Stimulated activated CD4-positive, alpha-beta T cell treated with anti-CD3 and anti-CD28 coated beads, TNF-alpha, amount 100 ng/mL, for 1 hour (primary cell): ENCODE data around the gene TPR.

ENCODE experiments used
- DNase-seq, 3 donors: peaks; one replicate each; pipeline ENCODE4 v3.0.0-alpha.2; 2020; ENCODE audit warnings: low read depth in 3 of 3, low spot score in 1 of 3

The TPR gene

DNA sequence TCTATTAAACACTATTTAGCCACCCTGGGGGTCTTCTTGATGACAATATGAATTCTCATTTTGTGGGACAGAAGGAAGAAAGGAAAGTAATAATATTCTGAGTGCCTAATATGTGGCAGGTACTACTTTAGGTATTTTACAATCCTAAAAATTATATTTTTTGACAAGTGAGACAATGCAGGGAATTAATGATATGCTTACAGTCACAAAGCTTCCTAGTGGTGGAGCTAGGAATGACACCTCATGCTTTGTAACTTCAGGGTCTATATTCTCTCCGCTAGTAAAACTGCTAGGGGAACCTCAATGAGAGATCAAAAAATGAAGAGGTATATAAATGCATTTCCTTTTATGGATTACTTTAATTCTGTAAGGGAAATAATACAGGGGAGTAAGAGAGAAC, 44.3 kb downstream of the TPR start:
- no peak for DNase-seq

- DNase-seq, result no peak
Observed at GRCh38 chr1:186327331-186327730, 47.7 kb downstream of the TPR start.

DNA sequence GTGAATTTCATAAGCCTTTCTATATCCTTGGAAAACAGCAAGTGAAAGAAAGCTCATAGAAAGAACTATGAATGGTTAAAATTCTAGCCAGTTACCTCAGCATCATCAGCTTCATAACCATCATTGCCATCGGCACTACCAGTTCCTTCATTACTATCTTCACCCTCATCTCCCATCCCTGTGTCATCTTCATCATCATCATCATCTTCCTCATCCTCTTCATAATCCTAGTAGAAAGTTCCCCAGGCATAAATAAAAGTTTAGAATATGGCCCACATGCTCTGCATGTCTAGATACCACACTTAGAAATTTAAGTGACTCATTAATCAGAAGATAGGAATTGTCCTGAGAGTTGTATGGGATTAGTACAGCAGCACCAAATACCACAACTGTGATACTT, 49.0 kb downstream of the TPR start:
- DNase-seq, result no peak

- no peak for DNase-seq
Observed at GRCh38 chr1:186325239-186325638, 49.8 kb downstream of the TPR start.

GRCh38 chr1:186323865-186324264, 51.2 kb downstream of the TPR start:
- no peak for DNase-seq

GRCh38 chr1:186315570-186315969, 59.5 kb downstream of the TPR start:
- no peak for DNase-seq

DNA sequence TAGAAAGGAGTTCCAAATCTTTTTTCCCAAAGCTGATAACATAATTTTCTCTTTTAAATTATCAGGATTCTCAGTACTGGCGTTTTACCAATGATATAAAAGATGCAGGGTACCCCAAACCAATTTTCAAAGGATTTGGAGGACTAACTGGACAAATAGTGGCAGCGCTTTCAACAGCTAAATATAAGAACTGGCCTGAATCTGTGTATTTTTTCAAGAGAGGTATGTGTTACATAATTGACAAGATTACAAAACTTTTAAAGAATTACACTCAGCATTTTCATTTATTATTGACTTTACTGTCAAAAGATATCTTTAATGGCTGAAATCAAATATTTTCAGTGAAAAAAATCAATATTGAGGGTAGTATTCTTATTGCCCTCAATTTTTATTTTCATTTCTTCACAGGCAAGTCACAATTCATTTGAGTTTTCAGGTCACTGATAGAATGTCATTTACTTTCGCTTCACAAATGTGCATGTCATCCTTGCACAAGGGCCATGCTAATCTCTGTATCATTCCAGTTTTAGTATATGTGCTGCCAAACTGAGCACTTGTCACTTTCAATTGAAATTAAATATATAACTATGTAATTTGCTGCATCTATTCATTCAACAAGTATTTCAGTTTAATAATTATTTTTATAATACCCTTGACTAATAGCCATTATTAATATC, 63.5 kb downstream of the TPR start:
- DNase-seq, result no peak

DNA sequence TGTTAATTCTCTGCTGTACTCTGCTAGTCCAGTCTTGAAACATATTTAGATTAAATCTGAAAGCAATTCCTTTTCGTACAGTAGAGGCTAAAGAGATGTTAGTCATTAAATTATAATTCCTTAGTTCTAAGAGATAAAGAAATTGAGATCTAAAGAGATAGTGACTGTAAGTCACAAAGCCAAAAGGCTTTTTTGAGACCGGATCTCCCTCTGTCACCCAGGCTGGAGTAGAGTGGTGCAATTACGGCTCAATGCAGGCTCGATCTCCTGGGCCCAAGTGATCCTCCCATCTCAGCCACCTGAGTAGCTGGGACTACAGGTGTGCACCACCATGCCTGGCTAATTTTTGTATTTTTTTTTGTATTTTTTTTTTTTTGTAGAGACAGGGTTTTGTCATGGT, 64.7 kb downstream of the TPR start:
- no peak for DNase-seq

DNA sequence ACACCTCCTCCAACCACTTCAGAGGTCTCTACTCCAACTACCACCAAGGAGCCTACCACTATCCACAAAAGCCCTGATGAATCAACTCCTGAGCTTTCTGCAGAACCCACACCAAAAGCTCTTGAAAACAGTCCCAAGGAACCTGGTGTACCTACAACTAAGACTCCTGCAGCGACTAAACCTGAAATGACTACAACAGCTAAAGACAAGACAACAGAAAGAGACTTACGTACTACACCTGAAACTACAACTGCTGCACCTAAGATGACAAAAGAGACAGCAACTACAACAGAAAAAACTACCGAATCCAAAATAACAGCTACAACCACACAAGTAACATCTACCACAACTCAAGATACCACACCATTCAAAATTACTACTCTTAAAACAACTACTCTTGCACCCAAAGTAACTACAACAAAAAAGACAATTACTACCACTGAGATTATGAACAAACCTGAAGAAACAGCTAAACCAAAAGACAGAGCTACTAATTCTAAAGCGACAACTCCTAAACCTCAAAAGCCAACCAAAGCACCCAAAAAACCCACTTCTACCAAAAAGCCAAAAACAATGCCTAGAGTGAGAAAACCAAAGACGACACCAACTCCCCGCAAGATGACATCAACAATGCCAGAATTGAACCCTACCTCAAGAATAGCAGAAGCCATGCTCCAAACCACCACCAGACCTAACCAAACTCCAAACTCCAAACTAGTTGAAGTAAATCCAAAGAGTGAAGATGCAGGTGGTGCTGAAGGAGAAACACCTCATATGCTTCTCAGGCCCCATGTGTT, 66.6 kb downstream of the TPR start:
- no peak for DNase-seq

- no peak for DNase-seq
Observed at GRCh38 chr1:186307445-186307844, 67.6 kb downstream of the TPR start.

GRCh38 chr1:186306533-186306932, 68.5 kb downstream of the TPR start:
- DNase-seq, result no peak

DNA sequence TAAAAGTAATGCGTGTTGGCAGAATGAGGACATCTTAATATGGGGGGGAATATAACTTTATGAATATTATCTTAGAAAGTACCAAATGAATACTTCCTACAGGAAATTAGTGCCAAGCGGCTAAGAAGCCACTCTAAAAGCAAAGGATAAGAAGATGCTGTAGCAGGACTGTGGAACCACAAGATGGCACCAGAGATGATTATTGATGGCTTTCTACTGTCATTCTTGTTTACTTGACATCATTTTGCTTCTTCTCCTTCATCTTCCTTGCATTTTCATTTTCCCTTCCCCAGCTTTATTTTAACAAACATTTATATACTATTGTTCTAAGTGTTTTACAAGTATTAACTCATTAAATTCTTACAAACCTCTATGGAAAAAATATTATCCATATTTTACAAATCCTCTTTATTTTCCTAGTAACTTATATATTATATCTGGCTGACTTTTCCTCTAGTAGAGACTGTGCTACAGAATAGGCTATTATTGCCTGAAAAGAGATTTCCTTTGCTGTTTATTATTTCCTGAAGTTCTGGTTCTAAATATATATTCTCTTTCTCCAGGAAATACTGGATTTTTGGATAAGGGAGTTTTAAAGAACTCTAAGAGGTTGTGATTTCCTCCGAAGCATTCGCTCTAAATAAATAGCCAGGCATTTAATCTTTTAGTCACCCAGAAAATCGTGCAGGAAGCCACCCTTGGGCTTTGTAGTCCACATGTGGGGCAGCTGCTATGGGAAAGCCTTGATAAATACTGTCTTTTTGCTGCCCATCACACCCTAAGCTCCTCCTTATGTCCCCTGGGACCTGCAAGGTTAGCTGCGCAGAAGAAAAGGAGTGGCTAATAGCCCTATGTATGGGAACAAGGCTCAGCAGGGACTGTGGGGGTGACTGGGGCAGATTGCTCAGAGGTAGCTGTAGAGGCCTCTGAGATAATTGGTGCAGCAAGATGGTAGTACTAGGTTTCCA, 69.8 kb downstream of the TPR start:
- no peak for DNase-seq

DNA sequence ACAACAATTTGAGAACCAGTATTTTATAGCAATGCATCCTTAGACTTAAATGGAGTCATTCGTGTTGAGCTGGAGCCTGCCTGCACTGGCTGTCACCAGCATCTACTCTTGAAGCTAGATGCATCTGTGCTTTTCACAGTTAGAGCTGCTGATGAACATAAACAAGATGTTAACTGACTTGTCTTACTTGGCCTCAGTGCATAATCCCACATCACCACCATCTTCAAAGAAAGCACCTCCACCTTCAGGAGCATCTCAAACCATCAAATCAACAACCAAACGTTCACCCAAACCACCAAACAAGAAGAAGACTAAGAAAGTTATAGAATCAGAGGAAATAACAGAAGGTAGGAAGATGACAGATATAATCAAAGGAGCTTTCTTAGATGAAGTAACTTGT, 71.1 kb downstream of the TPR start:
- DNase-seq, result no peak

GRCh38 chr1:186302381-186302920, 72.6 kb downstream of the TPR start:
- no peak for DNase-seq

GRCh38 chr1:186301448-186301847, 73.6 kb downstream of the TPR start:
- no peak for DNase-seq

GRCh38 chr1:186300056-186300455, 75.0 kb downstream of the TPR start:
- DNase-seq, result no peak

DNA sequence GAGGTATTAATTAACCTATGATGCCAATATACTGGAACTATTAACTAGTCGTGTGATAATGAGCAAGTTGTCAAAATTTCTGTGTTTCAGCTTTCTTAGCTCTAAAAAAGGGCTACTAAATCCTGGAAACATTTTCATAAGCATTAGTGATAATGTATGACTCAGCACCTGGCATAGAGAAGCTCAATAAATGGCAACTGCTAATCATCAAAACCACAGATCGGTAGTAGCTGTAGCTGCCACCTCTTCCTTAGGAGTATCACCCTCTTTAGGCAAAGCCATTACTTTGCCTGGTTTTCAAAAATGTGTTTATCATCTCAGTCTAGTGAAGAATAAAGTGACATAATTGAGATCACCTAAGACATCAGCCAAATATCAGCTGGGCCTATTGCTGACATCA, 75.5 kb downstream of the TPR start:
- no peak for DNase-seq

- no peak for DNase-seq
Observed at GRCh38 chr1:186298851-186299250, 76.2 kb downstream of the TPR start.

DNA sequence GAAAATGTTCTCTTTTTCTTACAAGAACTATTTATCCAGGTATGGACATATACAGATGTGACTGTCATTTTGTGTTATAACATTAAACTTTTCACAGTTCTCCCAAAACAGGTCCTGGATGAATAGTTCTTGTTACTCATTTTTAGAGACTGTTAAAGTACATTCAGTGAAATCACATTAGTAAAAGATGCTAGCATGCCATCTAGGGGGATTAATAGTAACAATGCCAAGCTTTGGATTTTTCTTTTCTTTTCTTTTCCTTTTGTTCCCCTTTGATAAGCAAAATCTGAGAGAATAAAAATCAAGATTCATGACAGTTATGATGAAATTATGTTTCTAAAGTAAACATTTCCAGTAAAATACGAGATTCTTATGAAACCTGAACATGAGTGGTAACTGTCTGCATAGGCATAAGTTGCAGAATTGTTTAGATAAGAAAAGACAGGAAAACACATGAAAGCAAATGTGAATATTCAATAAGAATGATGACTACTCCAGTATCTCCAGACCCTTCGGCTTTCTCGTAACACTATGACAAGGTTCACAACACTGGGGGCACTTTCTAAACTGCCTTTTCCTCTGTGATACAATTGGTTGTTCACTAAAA, 77.5 kb downstream of the TPR start:
- no peak for DNase-seq

- no peak for DNase-seq
Observed at GRCh38 chr1:186295980-186296379, 79.1 kb downstream of the TPR start, which contains the start of gene PRG4. TSS of gene PRG4 (plus strand) at chr1:186296279.

- no peak for DNase-seq
Observed at GRCh38 chr1:186292875-186293274, 82.2 kb downstream of the TPR start.
